Jurkat, Clone E6-1 (cell line): ENCODE results near the gene TCF3.

Experiments used
- DNase-seq: peaks from one replicate; pipeline ENCODE4 v3.0.0-alpha.2; 2011; ENCODE audit warnings: low read depth, low spot score
- H3K4me3 ChIP-seq: 2 replicates; pipeline ENCODE4 v1.5.1; 2011; ENCODE audit warnings: mild to moderate bottlenecking, low read length, control low read depth, moderate library complexity

TCF3 gene

DNA sequence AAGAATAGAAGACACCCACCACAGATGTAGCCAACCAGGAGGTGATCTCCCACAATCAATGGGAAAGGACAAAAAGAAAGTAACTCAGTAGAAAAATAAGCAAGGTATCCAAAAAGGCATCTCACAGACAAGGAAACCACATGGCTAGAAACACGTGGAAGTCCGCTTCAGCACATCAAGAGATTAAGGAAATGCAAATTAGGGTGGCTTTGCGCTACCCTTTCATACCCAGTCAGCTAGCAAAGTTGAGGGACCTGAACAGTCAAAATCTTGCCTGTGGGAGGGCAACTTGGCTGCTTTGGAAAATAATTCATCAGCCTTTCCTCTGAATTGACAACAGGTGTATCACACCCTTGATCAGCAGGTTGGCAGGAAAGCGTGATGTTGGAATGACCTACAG lies 35.5 kb downstream of the TCF3 start:
- no peak overlapping the region for H3K4me3 ChIP-seq
- no peak for DNase-seq

DNA sequence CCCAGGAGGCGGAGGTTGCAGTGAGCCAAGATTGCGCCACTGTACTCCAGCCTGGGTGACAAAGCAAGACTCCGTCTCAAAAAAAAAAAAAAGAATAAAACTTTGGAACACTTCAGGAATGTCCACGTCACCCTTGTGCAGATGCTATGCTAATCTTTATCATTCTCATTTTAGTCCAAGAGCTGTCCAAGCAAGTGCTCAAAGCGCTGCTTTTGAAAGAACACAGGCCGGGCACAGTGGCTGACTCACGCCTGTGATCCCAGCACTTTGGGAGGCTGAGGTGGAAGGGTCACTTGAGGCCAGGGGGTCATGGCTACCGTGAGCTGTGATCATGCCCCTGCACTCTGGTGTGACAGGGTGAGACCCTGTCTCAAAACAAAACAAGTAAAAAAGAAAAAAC lies 36.0 kb downstream of the TCF3 start:
- DNase-seq: no peak
- no peak overlapping the region for H3K4me3 ChIP-seq

DNA sequence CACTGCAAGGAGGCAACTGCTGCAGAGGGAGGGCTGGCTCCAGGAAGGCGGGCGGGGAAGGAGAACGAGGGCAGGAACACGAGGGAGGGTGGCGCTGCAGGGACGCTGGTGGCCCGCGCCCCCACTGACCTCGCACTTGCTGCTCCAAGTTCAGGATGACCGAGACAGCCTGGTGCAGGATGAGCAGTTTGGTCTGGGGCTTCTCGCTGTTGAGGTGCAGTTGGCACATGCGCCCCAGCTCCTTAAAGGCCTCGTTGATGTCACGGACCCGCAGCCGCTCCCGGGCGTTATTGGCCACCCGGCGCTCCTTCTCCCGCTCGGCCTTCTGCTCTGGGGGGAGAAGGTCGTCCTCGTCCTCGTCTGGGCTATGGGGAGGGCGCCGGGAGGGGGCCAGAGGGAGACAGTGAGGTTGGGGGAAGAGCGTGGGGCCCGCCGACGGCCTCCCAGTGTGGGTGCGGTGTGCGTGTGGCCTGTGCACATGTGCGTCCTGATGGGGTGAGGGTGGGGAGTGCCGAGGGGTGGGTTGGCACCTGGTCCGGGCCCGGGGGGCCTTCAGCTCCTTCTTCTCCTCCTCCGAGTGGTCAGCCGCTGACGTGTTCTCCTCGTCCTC lies 37.2 kb downstream of the TCF3 start:
- no peak for DNase-seq
- H3K4me3 ChIP-seq: no peak overlapping the region

DNA sequence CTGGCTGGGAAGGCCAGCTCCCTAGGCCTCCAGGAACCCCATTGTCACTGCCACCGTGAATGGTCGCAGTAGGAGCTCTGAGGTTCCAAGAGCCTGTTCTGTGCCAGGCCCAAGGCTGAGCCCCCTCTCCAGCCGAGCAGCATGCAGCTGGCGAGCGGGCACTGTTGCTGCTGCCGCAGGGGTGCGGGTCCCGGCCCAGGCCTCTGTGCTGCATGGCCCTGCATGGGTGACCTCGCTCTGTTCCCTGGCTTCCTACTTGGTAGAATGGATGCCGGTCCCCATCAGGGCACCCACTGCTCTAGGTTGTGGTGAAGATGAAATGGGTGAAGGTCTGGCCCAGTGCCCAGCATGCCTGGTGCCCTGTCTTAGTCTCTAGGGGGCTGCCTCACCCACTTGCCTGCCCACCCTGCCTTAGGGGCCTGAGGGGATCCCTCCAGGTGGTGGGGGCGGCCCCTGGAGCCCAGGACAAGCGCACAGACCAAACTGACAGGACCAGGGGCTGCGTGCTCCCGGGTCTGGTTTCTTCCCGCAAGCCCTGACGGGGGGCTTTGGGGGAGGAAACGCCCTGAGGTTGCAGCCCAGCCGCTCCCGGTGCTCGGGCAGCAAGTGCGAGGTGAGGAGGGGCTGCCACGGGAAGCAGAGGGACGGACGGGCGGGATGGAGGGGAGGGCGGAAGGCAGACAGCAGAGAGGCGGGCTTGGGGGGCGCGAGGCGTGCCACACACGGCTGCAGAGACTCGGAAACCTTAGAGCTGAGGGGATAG lies 38.4 kb downstream of the TCF3 start:
- H3K4me3 ChIP-seq: no peak overlapping the region
- no peak for DNase-seq

DNA sequence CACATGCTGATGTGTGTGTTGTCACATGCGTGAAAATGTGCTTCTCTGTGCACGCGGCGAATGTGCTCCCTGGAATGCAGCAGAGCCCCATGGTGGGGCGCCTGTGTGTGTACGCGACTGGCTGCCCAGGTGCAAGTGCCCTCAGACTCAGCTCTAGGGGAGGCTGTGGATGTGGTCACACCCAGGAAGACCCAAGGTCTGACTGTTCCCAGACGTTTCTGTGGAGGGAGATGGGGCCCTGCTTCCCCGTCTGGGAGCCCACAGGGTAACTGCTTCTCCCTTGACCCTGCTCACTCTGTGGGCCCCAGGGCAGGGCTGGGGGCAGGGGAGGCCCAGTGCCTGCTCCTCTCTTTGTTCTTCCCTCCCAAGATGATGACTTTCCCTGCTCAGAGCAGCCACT lies 39.3 kb downstream of the TCF3 start:
- H3K4me3 ChIP-seq: no peak overlapping the region
- no peak for DNase-seq

DNA sequence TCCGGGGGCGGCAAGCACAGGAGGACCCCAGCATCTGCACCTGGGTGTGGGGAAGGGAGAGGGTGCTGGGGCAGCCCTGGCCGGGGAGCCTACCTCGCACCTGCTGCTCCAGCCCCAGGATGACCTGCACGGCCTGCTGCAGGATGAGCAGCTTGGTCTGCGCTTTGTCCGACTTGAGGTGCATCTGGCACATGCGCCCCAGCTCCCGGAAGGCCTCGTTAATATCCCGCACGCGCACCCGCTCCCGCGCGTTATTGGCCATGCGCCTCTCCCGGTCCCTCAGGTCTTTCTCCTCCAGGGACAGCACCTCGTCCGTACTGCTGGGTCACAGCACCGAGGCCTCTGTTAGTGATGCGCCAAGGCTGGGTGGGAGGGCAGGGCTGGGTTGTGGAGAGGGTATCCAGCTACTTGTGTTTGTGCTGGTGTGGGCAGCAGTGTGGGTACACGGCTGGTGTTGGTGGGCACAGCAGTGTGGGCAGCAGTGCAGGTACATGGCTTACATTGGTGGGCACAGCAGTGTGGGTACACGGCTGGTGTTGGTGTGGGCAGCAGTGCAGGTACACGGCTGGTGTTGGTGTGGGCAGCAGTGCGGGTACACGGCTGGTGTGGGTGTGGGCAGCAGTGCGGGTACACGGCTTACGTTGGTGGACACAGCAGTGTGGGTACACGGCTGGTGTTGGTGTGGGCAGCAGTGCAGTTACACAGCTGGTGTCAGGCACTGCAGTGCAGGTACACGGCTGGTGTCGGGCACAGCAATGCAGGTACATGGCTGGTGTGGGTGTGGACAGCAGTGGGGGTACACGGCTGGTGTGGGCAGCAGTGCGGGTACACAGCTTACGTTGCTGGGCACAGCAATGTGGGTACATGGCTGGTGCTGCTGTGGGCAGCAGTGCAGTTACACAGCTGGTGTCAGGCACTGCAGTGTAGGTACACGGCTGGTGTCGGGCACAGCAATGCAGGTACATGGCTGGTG lies 40.0 kb downstream of the TCF3 start:
- no peak overlapping the region for H3K4me3 ChIP-seq
- no peak for DNase-seq

DNA sequence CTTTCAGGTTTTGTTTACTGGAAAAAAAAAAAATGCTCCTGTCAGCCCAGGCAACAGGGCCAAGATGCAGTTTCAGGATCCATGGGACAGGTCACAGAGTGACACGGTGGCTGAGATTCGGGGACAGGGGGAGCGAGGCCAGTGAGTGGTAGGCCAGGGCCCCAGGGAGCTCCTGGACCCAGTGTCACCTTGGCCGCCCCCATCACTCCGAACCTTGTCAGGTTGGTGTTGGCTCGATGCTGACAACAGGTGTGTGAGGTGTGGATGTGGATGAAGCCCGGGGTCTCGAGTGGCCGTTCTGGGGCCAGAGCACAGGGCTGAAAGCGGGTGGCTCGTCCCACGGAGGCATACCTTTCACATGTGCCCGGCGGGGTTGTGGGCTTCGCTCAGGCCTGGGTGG lies 41.1 kb downstream of the TCF3 start:
- DNase-seq: no peak
- no peak overlapping the region for H3K4me3 ChIP-seq

DNA sequence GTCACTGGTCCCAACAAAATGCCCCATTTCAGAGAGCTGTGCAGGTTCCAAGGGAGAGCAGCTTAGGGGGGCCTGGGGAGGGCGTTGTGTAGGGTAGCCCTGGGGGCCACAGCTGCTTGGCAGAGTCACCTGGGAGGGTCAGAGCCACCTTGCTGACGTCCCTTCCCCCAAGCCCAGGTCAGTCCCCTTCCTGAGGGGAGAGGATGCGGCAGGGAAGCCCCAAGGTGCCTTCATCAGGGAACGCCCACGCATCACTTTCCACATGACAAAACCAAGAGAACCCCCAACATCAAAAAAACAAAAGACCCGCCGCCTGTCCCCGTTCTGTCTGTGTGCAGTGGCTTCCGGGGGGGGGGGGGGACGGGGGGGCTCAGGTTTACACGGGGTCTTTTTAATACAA lies 41.8 kb downstream of the TCF3 start:
- no peak overlapping the region for H3K4me3 ChIP-seq
- no peak for DNase-seq

DNA sequence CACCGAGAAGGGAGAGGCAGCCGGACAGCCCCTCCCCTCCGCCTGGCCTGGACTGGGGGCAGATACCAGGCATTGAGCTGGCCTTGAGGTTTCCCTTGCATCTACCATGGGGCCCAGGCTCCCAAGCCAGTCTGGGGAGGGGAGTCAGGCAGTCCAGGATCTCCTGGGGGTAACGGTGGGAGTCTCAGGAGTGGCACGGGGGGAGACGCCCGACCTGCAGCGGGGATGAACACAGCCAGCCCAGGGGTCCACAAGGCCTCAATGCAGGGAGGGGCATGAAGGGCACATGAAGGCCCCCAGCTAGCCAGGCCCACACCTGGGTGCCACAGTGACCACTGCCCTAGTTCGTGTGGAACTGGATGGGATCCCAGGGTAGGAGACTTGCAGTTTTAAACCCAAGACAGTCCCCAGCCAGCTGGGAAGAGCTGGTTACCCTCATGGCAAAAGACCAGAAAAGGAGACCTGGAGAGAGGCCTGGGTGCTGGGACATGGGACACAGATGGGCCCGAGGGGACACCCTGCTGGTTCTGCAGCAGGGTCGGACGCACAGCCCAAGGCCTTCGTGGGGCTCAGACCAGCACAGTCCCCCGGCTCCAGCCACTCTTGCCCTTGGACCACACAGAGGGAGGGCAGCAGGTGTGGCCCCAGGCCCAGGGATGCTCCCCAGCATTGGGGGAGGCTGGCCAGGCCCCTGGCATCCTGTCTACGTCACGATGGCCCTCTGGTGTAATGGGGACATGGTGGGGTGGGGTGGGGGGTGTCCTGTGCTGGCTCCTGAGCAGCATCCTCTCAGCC lies 42.5 kb downstream of the TCF3 start:
- no peak for DNase-seq

DNA sequence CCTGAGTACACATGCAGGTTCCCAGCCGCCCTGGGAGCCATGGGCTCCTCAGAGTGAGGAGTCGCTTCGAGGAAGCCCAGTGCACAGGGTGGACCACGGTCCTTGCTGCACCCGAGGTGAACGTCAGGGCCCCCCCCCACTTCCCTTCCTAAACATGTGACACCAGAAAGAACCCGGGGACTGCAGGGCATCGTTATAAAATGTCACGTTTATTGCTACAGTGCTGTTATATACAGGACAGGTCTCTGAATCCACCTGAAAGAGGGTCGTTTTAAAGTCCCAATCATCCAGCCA lies 43.4 kb downstream of the TCF3 start:
- H3K4me3 ChIP-seq: no peak overlapping the region
- DNase-seq: no peak

More for the DNA sequence above, 42.5 kb downstream of the TCF3 start:
- H3K4me3 ChIP-seq: no peak overlapping the region

DNA sequence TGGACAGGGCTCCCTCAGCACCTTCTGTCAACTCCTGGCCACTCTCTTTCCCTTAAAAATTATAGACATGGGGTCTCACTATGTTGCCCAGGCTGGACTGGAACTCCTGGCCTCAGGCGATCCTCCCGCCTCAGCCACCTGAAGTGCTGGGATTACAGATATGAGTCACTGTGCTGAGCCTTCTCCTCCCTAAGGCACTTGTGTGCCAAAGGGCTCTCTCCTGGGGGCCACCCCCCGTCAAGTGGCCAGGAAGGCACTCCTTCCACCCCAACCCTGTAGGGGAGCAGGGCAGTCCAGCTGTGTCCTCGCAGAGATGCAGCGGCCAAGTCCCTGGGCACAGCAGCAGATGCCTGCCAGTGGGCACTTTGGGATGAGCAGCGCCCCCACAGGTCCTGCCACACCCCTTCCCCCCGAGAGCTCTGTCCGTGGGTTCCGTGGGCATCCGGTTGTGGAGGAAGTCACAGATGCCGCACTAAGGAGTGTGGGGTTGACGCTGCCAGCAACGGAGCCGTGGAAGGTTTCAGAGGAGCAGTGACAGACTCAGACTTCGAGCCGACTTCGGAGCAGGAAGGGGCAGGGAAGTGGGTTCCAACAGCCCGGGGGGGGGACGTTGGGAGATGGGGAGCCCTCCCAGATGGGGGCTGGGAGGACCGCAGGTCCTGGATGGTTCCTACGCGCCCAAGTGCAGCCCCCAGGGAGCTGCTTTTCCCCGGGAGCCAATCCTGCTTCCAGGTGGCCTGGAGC lies 43.9 kb downstream of the TCF3 start:
- no peak overlapping the region for H3K4me3 ChIP-seq
- DNase-seq: no peak

DNA sequence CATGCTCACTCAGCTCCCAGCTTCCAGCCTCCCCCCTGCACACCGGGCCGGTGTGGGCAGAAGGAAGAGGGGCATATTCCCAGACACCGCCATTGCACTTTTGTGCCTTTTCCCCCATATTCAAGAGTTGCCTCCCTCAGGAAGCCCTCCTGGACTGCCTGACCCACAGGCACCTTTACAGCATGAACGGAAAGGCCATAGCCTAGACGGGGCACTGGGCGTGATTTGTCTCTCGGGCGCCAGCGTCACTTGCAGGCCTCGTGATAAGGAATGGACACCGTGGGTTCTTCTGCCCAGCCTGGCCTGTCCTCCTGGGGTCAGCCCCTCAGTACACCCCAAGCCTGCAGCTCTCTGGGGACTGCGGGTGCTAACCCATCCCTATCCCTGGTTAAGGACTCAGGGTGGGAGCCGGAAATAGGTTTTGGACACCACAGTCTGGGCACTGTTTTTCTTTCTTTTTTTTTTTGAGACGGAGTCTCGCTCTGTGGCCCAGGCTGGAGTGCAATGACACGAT lies 46.2 kb downstream of the TCF3 start:
- peak overlapping the region; percentile 76 for H3K4me3 ChIP-seq
- no peak for DNase-seq

DNA sequence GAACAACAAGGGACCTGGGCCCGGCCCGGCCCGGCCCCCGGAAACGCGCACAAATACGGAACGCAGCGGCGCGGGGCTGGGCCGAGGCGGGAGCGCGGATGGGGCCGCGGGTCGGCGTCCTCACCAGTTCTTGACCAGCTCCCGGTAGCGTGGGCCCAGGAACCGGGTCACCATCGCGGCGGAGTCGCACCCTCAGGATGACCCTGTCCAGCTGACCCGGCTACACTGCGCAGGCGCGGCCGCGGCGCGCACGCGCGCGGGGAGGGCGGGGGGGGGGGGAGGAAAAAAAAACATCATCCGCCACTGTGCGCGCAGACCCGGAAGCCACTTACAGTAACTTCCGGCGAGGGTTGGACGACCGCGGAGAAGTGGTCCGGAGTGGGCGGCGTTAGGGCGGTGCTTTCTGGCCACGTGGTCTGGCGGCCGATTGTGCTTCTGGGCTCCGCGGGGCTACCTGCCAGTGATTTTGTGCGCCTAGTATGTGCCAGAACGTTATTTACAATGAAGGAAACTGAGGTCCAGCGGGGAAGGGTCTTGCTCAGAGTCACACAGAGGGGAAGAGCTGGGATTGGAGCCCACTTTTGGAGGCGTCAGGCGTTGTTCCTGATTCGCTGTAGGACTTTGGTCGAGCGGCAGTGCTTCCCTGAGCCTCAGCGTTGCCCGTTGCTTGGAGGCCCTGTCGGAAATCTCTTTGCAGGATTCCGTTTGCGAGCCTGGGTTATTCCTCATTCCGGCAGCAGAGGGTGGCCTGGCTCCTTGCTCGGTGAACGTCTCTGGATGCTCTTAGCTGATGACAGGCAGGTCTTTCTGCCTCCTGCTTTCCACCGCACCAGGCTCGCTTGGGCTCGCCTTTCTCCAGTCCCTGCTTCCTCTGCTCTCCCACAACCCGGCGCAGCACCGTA lies 46.9 kb downstream of the TCF3 start, which contains the start of gene UQCR11:
Gene UQCR11, minus strand, starts transcription at position 227 of the 902 bp plus-strand sequence. Its CDS starts 53 bp downstream, at position 174.
- DNase-seq: peak; percentile 91

DNA sequence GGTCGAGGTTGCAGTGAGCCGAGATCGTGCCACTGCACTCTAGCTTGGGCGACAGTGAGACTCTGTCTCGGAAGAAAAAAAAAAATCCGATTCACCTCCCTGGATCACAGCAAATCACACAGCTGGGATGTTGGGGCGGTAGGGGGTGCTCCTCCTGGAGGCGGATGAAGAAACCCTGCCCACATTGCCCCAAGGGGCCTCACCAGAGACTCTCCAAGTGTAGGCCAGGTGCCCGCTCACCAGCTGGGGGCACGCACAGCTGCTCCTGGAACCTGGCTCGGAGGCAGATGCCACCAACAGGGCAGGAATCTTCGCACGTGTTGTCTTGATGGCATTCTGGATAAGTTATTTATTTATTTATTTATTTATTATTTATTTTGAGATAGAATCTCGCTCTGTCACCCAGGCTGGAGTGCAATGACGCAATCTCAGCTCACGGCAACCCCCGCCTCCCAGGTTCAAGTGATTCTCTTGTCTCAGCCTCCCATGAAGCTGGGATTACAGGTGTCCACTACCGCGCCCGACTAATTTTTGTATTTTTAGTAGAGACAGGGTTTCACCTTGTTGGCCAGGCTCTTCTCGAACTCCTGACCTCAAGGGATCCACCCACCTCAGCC lies 50.2 kb downstream of the TCF3 start:
- no peak for DNase-seq
- no peak overlapping the region for H3K4me3 ChIP-seq

More for the DNA sequence above, 46.9 kb downstream of the TCF3 start, which contains the start of gene UQCR11:
- peak within 1 kb of the TSS; percentile 76 for H3K4me3 ChIP-seq

DNA sequence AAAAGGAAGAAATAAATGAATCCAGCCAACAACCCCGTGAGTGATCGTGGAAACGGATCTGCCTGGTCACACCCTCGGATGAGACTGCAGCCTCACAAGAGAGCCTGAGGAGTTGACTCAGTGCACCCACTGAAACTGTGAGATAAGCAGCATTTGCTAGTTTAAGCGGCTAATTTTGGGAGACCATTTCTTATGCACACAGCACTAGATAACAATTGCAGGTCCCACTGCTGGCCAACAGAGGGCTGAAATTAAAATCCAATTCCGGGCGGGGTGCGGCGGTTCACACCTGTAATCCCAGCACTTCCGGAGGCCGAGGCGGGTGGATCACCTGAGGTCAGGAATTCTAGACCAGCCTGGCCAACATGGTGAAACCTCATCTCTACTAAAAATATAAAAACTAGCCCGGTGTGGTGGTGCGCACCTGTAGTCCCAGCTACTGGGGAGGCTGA lies 50.8 kb downstream of the TCF3 start:
- no peak for DNase-seq
- no peak overlapping the region for H3K4me3 ChIP-seq

DNA sequence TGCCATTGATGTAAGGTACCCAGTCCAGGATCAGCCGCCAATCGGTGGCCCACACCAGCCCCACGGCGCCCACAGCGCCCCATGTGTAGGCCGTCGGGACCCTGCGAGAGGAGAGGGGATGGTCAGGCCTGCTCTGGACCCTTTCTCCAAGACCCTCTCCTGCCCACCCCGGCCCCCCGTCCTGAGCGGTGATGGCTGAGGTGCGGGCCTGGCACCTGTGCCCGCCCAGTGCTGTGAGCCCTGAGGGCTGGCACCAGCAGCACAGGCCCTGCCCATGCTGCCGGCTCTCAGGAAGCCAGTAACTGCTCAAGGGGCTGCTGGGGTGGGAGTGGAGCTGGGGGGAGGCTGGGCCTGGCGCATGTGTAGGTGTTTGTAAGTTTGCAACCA lies 53.0 kb downstream of the TCF3 start:
- no peak overlapping the region for H3K4me3 ChIP-seq
- DNase-seq: no peak
